CD4-positive, alpha-beta T cell treated with Interleukin-6 for 4 hours (primary cell): Measurements from ENCODE around the gene PON1.

Source experiments
- DNase-seq: peaks from one replicate; pipeline ENCODE4 v3.0.0-alpha.2; 2020; ENCODE audit warnings: mixed read lengths

The PON1 gene

DNA sequence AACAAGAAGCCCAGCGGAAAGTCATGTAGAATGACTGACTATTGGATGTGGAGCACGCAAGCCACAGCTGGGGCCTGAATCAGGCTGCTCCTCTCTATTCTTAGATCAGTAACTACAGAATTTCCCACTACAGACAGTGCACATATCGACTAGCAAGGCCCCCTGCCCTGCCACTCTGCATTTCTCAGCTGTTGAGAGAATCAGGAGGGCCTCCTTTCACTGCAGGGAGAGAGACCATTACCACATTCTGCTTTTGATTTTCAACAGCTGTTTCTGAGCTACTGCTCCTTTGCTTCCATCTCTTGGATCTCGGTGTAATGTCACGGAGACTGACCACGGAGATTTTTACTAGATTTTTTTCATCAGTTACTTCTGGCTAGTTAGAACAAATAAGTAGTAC is 73.8 kb downstream of the PON1 start:
- no peak for DNase-seq
